Measurements from ENCODE around the gene CARHSP1.

DNA sequence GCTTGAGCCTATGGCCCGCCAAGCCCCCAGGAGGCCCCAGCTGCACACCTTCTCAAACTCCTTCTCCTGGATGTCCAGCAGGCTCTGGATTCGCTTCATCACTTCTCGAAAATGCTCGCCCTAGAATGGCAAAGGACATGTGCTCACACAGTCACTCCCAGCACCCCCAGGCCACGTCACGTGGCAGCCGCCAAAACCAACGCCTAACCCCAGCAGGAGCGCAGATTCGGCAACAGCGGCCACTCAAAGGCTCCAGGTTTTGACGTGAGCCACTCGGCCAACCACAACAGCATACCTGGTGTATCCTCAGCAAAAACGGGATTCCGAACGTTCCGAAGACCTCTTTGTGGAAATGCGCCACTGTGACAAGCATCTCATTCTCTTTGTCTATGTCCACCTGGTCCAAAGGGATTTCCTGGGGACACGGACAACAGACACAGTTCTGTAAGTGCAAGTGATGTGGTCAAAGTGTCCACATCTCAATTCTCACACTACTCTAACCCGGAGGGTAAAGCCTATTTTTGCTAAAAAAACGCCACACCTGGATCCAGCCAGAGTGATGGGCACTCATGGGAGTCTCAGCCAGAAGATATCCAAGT is 26.0 kb upstream of the CARHSP1 start:
- no peak for TF ChIP-seq POLR2A (IDR thresholded peaks at IDR 0.05)
- TF ChIP-seq, protein P1, sequence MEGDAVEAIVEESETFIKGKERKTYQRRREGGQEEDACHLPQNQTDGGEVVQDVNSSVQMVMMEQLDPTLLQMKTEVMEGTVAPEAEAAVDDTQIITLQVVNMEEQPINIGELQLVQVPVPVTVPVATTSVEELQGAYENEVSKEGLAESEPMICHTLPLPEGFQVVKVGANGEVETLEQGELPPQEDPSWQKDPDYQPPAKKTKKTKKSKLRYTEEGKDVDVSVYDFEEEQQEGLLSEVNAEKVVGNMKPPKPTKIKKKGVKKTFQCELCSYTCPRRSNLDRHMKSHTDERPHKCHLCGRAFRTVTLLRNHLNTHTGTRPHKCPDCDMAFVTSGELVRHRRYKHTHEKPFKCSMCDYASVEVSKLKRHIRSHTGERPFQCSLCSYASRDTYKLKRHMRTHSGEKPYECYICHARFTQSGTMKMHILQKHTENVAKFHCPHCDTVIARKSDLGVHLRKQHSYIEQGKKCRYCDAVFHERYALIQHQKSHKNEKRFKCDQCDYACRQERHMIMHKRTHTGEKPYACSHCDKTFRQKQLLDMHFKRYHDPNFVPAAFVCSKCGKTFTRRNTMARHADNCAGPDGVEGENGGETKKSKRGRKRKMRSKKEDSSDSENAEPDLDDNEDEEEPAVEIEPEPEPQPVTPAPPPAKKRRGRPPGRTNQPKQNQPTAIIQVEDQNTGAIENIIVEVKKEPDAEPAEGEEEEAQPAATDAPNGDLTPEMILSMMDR (IDR thresholded peaks at IDR 0.05), result no peak

All from uterus (tissue), 2 donors.